Skeletal muscle tissue (tissue), 4 donors: ENCODE results near the gene DUT. TPM values are rescaled to one million over a fixed set of nuclear protein-coding genes. Genes with fewer than 3 reads are reported as not detected.

Experiments
- H3K27ac ChIP-seq: one replicate; pipeline ENCODE4 v1.7.0; 2013; ENCODE audit warnings: mild to moderate bottlenecking, low read depth, low read length, inconsistent platforms
- H3K27me3 ChIP-seq, 3 donors: one replicate each; pipeline ENCODE4 v1.7.0; 2013; ENCODE audit warnings: low read length in 3 of 3; ENCODE audit not compliant: control insufficient read depth in 3 of 3, insufficient read depth in 3 of 3
- H3K36me3 ChIP-seq, 3 donors: one replicate each; pipeline ENCODE4 v1.7.0; 2013; ENCODE audit warnings: low read length in 3 of 3; ENCODE audit not compliant: control insufficient read depth in 3 of 3, insufficient read depth in 3 of 3
- H3K4me1 ChIP-seq, 3 donors: one replicate each; pipeline ENCODE4 v1.7.0; 2013; ENCODE audit warnings: low read length in 3 of 3, mild to moderate bottlenecking in 3 of 3; ENCODE audit not compliant: control insufficient read depth in 3 of 3, insufficient read depth in 3 of 3
- H3K4me3 ChIP-seq, 3 donors: one replicate each; pipeline ENCODE4 v1.7.0; 2013; ENCODE audit warnings: low read length in 3 of 3
- H3K9ac ChIP-seq, 3 donors: one replicate each; pipeline ENCODE4 v1.7.0; 2013; ENCODE audit warnings: low read length in 3 of 3, mild to moderate bottlenecking in 3 of 3, moderate library complexity in 2 of 3, low read depth in 1 of 3
- H3K9me3 ChIP-seq, 3 donors: one replicate each; pipeline ENCODE4 v1.7.0; 2013; ENCODE audit warnings: low read length in 3 of 3; ENCODE audit not compliant: control insufficient read depth in 3 of 3
- total RNA-seq: library from RNA; depleted of rRNA; stranded (reverse); fragments of >200 nt; gene quantifications from one replicate; pipeline ENCODE4 v1.2.3, GENCODE V29; 2014
- donor health status: Osteomylitis.

DUT gene
- total RNA-seq, 1 donor from 2014 or later: 32.9 TPM

DNA sequence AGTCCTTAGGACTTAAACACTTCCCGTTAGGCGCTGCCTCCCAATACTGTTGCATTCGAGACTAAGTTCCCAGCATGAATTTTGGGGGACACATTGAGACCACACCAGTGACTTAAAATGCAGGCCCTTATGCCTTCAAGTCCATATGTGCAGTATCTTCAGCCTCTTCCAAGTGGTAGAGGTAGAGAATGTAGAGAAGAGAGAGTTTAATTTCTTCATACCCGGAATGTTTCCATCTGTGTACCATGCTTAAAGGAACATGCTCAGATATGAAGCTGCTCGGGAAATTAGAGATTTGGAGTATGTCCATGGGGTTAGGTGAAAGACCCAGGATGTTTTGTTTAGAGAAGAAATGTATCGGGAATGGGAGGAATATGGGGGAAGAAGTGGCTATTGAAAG lies 12.6 kb downstream of the DUT start:
- Histone ChIP-seq H3K9ac (no peak overlapping the region), H3K9me3 (no peaks in the 10 kb centered on the region), H3K4me3 (no peak overlapping the region), H3K27me3 (no peaks in the 10 kb centered on the region), H3K4me1 (no peaks in the 10 kb centered on the region), H3K27ac (no peak overlapping the region), H3K36me3 (peaks cover 0 to 27% (median 18%) of the 10 kb centered on the region in 3 donors)

- Histone ChIP-seq H3K27ac (no peak overlapping the region), H3K36me3 (peaks cover 0 to 21% (median 16%) of the 10 kb centered on the region in 3 donors), H3K4me1 (no peaks in the 10 kb centered on the region), H3K9ac (no peak overlapping the region), H3K27me3 (no peaks in the 10 kb centered on the region), H3K9me3 (no peaks in the 10 kb centered on the region), H3K4me3 (no peak overlapping the region)
These were observed 14.3 kb downstream of the DUT start for GRCh38 chr15:48345516-48345915.

- no peaks in the 10 kb centered on the region for H3K36me3 ChIP-seq
- H3K27me3 ChIP-seq: no peaks in the 10 kb centered on the region
- H3K4me1 ChIP-seq: no peaks in the 10 kb centered on the region
- H3K9me3 ChIP-seq: no peaks in the 10 kb centered on the region
- H3K4me3 ChIP-seq: no peak overlapping the region
- H3K27ac ChIP-seq: no peak overlapping the region
- H3K9ac ChIP-seq: no peak overlapping the region
These were observed 21.3 kb downstream of the DUT start for GRCh38 chr15:48352474-48353072.

DNA sequence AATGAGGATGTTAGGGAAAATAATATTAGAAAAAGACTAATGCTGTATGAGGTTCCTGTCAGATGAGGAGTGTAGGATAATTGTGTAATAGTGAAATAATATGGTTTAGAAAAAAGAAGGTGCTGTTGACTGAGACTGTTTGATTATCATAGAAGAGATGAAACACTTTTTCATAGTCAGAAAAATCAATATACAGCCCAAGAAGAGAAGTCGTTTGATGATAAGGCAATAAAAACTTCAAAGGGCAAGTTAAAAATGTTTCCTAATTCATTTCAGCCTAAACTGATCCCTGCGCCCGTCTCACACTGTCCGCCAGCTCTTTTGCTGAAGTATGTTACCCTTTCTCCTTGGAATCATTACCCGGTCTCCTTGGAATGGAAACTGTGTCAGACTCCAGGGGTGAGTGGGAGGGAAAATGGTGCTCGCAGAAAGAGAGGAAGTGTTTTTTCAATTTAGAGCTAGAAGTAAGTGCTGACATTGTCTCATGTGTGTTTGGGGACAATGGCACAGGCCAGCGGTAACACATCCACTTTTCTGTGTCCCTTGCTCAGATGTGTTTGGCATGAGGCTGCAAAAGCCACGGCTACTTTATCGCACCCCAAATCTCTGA lies 23.6 kb downstream of the DUT start:
- no peaks in the 10 kb centered on the region for H3K36me3 ChIP-seq
- H3K27ac ChIP-seq: no peak overlapping the region
- peaks cover 0 to 7% (median 0%) of the 10 kb centered on the region in 3 donors for H3K4me1 ChIP-seq
- no peak overlapping the region for H3K9ac ChIP-seq
- H3K9me3 ChIP-seq: no peaks in the 10 kb centered on the region
- no peak overlapping the region for H3K4me3 ChIP-seq
- H3K27me3 ChIP-seq: no peaks in the 10 kb centered on the region

DNA sequence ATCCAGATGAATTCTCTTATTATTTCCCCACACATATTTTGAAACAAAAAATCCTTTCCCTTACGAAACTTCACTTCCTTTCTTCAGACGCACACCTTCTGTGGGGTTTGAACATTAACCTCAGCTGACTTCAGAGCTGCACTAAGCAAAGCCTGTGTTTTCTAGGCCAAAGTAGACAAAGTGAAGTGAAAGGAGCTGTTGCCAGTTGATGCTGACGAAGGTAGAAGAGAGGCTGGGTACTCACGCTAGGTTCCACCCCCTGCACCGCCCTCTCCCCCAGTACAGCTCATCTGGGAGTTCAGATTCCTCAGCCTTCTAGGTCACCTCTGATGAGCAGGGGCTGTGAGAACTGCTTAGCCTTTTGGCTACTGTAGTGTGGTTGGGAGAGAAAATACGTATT lies 24.1 kb downstream of the DUT start:
- peaks cover 0 to 7% (median 0%) of the 10 kb centered on the region in 3 donors for H3K4me1 ChIP-seq
- H3K36me3 ChIP-seq: no peaks in the 10 kb centered on the region
- no peak overlapping the region for H3K4me3 ChIP-seq
- no peak overlapping the region for H3K9ac ChIP-seq
- no peaks in the 10 kb centered on the region for H3K27me3 ChIP-seq
- H3K9me3 ChIP-seq: no peaks in the 10 kb centered on the region
- H3K27ac ChIP-seq: no peak overlapping the region

GRCh38 chr15:48358229-48359152 lies 27.3 kb downstream of the DUT start:
- Histone ChIP-seq H3K4me1 (peaks cover 0 to 7% (median 0%) of the 10 kb centered on the region in 3 donors), H3K27ac (no peak overlapping the region), H3K9ac (no peak overlapping the region), H3K9me3 (no peaks in the 10 kb centered on the region), H3K36me3 (no peaks in the 10 kb centered on the region), H3K4me3 (no peak overlapping the region), H3K27me3 (no peaks in the 10 kb centered on the region)

DNA sequence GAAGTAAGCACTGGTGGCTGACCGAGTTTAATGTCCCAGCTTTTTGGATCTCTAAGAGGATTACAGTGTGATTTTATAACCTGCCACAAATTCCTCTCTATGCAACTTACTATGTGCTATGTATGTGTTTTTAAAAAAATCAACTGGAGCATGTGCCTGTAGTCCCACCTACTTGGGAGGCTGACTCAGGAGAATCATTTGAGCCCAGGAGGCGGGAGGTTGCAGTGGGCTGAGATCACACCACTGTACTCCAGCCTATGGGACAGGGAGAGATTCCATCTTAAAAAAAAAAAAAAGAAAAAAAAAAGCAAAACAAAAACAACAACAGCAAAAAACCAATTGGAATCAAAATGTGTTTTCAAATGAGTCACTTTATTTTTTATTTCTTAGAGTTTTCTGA lies 29.6 kb downstream of the DUT start:
- Histone ChIP-seq H3K9me3 (no peaks in the 10 kb centered on the region), H3K27ac (no peak overlapping the region), H3K9ac (no peak overlapping the region), H3K4me3 (no peak overlapping the region), H3K27me3 (no peaks in the 10 kb centered on the region), H3K36me3 (no peaks in the 10 kb centered on the region), H3K4me1 (peaks cover 0 to 7% (median 0%) of the 10 kb centered on the region in 3 donors)

DNA sequence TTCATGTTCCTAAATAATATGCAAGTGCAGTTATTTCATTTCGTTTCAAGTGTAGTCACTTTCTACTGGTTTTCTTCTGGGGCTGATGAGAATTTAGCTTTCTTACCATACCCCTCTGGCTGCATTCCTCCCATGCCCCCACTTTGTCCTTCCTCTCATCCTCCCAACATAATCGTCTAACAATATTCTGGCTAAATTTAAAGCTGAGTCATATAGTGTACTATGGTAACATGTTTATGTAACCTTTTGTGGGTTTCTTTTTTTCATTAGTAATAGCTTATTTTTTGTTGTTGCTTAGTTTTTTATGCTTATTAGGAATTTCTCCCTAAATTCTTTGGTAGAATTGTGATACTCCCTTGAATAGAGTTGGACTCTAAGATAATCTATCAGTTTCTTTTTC lies 30.5 kb downstream of the DUT start:
- Histone ChIP-seq H3K4me1 (peaks cover 0 to 7% (median 0%) of the 10 kb centered on the region in 3 donors), H3K9me3 (no peaks in the 10 kb centered on the region), H3K9ac (no peak overlapping the region), H3K4me3 (no peak overlapping the region), H3K27me3 (no peaks in the 10 kb centered on the region), H3K36me3 (no peaks in the 10 kb centered on the region), H3K27ac (no peak overlapping the region)

DNA sequence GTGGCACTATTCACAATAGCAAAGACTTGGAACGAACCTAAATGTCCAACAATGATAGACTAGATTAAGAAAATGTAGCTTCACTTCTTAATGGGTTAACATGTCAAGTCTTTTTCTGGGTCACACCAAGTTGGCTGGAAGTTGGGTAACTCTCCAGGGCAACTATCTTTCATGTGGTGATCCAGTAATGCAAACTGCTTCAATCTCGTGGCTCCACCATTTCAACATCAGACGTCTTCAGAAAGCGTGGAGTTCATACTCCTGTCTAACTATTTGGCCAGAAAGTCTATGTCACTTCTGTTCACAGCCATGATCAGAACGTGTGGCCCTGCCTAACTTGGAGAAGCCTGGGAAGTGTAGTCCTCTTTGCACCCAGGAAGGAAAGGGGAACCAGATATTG lies 32.2 kb downstream of the DUT start:
- H3K9ac ChIP-seq: no peak overlapping the region

GRCh38 chr15:48365575-48365974 lies 34.3 kb downstream of the DUT start:
- Histone ChIP-seq H3K4me3 (no peak overlapping the region), H3K36me3 (no peaks in the 10 kb centered on the region), H3K9ac (no peak overlapping the region), H3K9me3 (no peaks in the 10 kb centered on the region), H3K27ac (no peak overlapping the region), H3K27me3 (no peaks in the 10 kb centered on the region), H3K4me1 (peaks cover 0 to 4% (median 0%) of the 10 kb centered on the region in 3 donors)

More for the DNA sequence above, 32.2 kb downstream of the DUT start:
- Histone ChIP-seq H3K9me3 (no peaks in the 10 kb centered on the region), H3K27ac (no peak overlapping the region), H3K36me3 (no peaks in the 10 kb centered on the region), H3K4me1 (peaks cover 0 to 4% (median 0%) of the 10 kb centered on the region in 3 donors), H3K27me3 (no peaks in the 10 kb centered on the region), H3K4me3 (no peak overlapping the region)
